ENCODE data around the gene RDX. TPM values are rescaled to one million over a fixed set of nuclear protein-coding genes. Genes with fewer than 3 reads are reported as not detected.
A peak's percentile ranks its signal among the peaks of the same experiment; 100 is the strongest.
"Not testable (repeated sequence)": the region's sequence is repeated elsewhere in the genome, so short reads cannot be mapped to it uniquely, and the experiment has no call there.

The RDX gene
- total RNA-seq, 1 donor from 2014 or later: 149 TPM

- no peak for TF ChIP-seq CTCF (IDR thresholded peaks at IDR 0.05)
- peaks cover 2% of the 10 kb centered on the region for H3K9me3 Mint-ChIP-seq (ENCODE audit: low read depth)
- peaks cover 6% of the 10 kb centered on the region for H3K36me3 Mint-ChIP-seq (ENCODE audit: low read depth)
- no peak overlapping the region for H3K27ac Mint-ChIP-seq (ENCODE audit: unreplicated experiment)
- H3K27me3 Mint-ChIP-seq (ENCODE audit: low read depth): no peaks in the 10 kb centered on the region
- DNase-seq (ENCODE audit: low spot score): no peak
- H3K4me3 Mint-ChIP-seq (ENCODE audit: unreplicated experiment): no peak overlapping the region
- peaks cover 22% of the 10 kb centered on the region for H3K4me1 Mint-ChIP-seq (ENCODE audit: low read depth)
Measured at GRCh38 chr11:110217223-110217877, 79.1 kb downstream of the RDX start.

GRCh38 chr11:110209313-110209694 is 87.1 kb downstream of the RDX start:
- not testable (repeated sequence) for H3K4me1 Mint-ChIP-seq (ENCODE audit: low read depth); H3K27ac Mint-ChIP-seq (ENCODE audit: unreplicated experiment); H3K27me3 Mint-ChIP-seq (ENCODE audit: low read depth); H3K36me3 Mint-ChIP-seq (ENCODE audit: low read depth); DNase-seq (ENCODE audit: low spot score); H3K9me3 Mint-ChIP-seq (ENCODE audit: low read depth)
- peak overlapping the region; percentile 76 for H3K4me3 Mint-ChIP-seq (ENCODE audit: unreplicated experiment)

GRCh38 chr11:110208678-110209312 is 87.6 kb downstream of the RDX start:
- H3K27me3 Mint-ChIP-seq (ENCODE audit: low read depth); H3K4me1 Mint-ChIP-seq (ENCODE audit: low read depth): not testable (repeated sequence)

GRCh38 chr11:110207123-110207522 is 89.3 kb downstream of the RDX start:
- no peak for DNase-seq (ENCODE audit: low spot score)
- no peaks in the 10 kb centered on the region for H3K9me3 Mint-ChIP-seq (ENCODE audit: low read depth)
- H3K36me3 Mint-ChIP-seq (ENCODE audit: low read depth): no peaks in the 10 kb centered on the region
- no peaks in the 10 kb centered on the region for H3K27me3 Mint-ChIP-seq (ENCODE audit: low read depth)
- H3K4me1 Mint-ChIP-seq (ENCODE audit: low read depth): peaks cover 3% of the 10 kb centered on the region
- no peak overlapping the region for H3K27ac Mint-ChIP-seq (ENCODE audit: unreplicated experiment)
- TF ChIP-seq CTCF (IDR thresholded peaks at IDR 0.05): no peak
- H3K4me3 Mint-ChIP-seq (ENCODE audit: unreplicated experiment): no peak overlapping the region

More at GRCh38 chr11:110208678-110209312, 87.6 kb downstream of the RDX start:
- H3K36me3 Mint-ChIP-seq (ENCODE audit: low read depth); H3K9me3 Mint-ChIP-seq (ENCODE audit: low read depth); H3K27ac Mint-ChIP-seq (ENCODE audit: unreplicated experiment); DNase-seq (ENCODE audit: low spot score): not testable (repeated sequence)
- TF ChIP-seq CTCF (IDR thresholded peaks at IDR 0.05): peak; percentile 56
- peak overlapping the region; percentile 76 for H3K4me3 Mint-ChIP-seq (ENCODE audit: unreplicated experiment)

GRCh38 chr11:110200836-110201235 is 95.6 kb downstream of the RDX start:
- H3K4me1 Mint-ChIP-seq (ENCODE audit: low read depth): peaks cover 16% of the 10 kb centered on the region
- no peaks in the 10 kb centered on the region for H3K27me3 Mint-ChIP-seq (ENCODE audit: low read depth)
- DNase-seq (ENCODE audit: low spot score): no peak
- no peak overlapping the region for H3K27ac Mint-ChIP-seq (ENCODE audit: unreplicated experiment)
- H3K9me3 Mint-ChIP-seq (ENCODE audit: low read depth): no peaks in the 10 kb centered on the region
- H3K36me3 Mint-ChIP-seq (ENCODE audit: low read depth): no peaks in the 10 kb centered on the region
- no peak for TF ChIP-seq CTCF (IDR thresholded peaks at IDR 0.05)
- no peak overlapping the region for H3K4me3 Mint-ChIP-seq (ENCODE audit: unreplicated experiment)

GRCh38 chr11:110200241-110200640 is 96.2 kb downstream of the RDX start:
- no peak for DNase-seq (ENCODE audit: low spot score)
- no peak for TF ChIP-seq CTCF (IDR thresholded peaks at IDR 0.05)
- no peaks in the 10 kb centered on the region for H3K9me3 Mint-ChIP-seq (ENCODE audit: low read depth)
- no peak overlapping the region for H3K27ac Mint-ChIP-seq (ENCODE audit: unreplicated experiment)
- no peak overlapping the region for H3K4me3 Mint-ChIP-seq (ENCODE audit: unreplicated experiment)
- peaks cover 22% of the 10 kb centered on the region for H3K4me1 Mint-ChIP-seq (ENCODE audit: low read depth)
- no peaks in the 10 kb centered on the region for H3K36me3 Mint-ChIP-seq (ENCODE audit: low read depth)
- H3K27me3 Mint-ChIP-seq (ENCODE audit: low read depth): no peaks in the 10 kb centered on the region
